HG03520 (cell line): ENCODE measurements around the gene KERA.
A peak's percentile ranks its signal among the peaks of the same experiment; 100 is the strongest.
"Not testable (repeated sequence)": the region's sequence is repeated elsewhere in the genome, so short reads cannot be mapped to it uniquely, and the experiment has no call there.

Experiments
- ATAC-seq: cut with Tn5 transposase; IDR thresholded peaks from one replicate; pipeline ENCODE4 v1.9.1; 2021; ENCODE audit warnings: mild to moderate bottlenecking, moderate library complexity; ENCODE audit not compliant: unreplicated experiment

KERA gene

DNA sequence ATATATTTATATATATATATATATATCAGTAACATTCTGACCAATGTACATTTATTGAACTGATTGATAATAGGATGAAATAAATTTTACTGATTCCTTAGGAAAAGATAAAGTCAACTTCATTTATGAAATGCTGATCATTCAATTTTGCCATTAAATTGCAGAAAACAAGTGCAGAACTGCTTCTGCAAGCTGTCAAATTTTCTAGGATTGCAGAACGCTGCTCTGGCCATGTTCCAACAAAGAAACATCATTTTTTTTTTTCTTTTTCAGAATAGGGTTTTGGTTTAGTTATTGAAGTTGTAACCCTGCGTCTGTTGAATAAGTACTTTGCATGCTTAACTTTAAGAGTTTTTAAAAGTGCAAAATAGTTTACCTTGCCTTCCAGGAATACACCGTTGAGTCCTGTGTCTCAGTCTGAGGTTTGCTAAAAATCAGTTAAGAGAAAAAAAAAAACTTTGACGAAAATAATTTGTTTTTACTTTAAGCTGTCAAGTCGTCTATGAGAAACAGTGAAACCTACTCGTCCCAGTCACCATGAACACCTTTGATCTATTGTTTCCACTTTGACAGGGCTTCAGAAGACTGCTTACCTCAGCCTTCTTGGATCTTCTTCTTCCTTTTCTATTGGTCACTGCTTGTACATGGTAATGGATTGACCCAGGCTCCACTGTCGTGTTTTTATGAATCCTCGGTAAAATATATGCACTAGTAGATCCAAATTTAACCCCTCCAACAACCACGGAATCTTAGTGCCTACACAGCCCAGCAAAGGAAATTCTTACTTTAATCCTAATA, at the start of gene KERA:
Gene KERA (minus strand): TSS at position 657 of the 798 bp plus-strand sequence. CDS start 1,743 bp downstream, outside the sequence.
- no peak for ATAC-seq

DNA sequence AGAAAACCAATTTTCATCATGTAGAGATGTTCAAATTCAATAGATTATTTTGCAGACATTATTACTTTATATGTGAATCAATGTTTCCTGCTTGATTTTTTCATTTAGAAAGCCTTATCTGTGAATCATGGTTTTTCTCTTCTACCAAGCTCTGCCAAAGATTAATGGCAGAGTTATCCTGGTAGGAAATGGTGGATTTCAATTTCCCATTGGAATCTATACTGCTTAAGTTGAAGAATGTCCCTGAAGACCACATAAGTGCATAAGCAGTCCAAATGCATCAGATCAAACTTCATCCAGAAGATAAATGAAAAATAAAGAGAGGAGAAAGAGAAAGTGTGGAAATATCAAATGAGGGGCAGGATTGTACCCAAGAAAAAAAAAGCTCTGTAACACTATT, 48.5 kb upstream of the KERA start:
- ATAC-seq, result no peak

DNA sequence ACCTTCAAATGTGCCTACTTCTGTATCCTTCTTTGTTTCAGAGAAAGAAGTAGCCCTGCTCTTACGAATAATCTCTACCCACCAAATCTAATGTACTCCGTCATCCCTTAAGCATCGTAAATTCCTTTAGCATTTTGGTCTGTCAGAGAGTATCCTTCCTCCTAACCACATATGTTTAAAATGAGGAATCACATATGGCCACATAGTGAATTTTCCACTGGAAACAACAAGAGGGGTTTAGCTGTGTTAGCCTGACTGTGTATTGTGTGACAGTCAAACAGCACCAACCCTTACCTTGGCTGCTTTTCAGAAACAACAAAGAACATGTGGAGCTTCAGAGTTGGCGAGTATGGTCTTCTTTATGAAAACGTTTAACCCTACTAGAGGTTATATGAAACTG, 48.0 kb upstream of the KERA start:
- ATAC-seq, result no peak

- peak; percentile 83 for ATAC-seq
Observed at GRCh38 chr12:91104812-91105466, 47.1 kb upstream of the KERA start.

- no peak for ATAC-seq
Observed at GRCh38 chr12:91103624-91104023, 45.8 kb upstream of the KERA start.

DNA sequence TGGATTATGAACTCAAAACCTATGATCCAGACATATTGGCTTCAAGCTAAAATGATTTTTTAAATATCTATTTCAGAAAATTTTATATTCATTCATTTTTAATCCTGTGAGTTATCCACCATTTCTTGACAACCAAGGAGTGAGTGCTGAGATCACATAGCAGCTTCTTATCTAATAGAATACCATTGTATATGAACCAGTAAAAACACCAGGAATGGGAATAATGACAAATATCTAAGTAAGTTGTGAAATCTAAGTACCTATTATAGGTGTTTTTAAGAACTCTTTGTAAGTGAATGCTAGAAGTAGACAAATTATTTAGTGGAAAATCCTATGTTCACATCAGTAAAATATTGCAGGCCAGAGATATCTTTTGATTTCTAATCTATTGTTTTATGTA, 45.3 kb upstream of the KERA start:
- no peak for ATAC-seq

- no peak for ATAC-seq
Observed at GRCh38 chr12:91100906-91101305, 43.1 kb upstream of the KERA start.

- no peak for ATAC-seq
Observed at GRCh38 chr12:91099836-91100235, 42.0 kb upstream of the KERA start.

DNA sequence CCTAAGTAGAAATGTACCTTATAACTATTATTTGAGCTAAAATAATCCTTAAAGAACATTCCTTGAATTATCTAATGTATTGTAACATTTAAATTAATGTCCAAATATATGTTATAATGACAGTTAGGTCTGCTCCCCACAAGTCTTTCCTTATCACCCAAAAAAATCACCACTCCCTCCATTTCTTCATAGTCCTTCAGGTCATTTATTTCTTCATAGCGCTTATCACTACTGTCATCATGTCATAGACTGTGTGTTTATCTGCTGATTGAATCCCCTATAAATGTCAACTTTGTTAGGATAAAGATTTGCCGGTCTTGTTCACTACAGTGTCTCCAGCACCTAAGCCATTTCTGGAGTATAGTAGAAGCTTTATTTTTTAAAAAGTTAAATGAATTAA, 41.5 kb upstream of the KERA start:
- ATAC-seq, result no peak

- no peak for ATAC-seq
Observed at GRCh38 chr12:91098941-91099340, 41.1 kb upstream of the KERA start.

DNA sequence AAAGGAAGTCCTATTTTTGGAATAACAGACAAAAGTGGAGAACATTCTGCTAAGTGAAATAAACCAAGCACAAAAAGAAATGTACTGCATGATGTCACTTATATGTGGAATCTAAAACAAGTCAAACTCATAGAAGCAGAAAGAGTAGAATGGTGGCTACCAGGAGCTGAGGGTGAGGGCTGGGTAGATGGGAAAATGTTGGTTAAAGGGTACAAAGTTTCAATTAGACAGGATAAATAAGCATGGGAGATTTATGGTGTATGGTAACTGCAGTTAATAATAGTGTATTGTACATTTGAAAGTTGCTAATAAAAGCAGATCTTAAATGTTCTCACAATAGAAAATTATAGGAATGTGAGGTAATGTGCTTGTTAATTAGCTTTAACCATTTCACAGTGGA, 40.6 kb upstream of the KERA start:
- no peak for ATAC-seq

- ATAC-seq, result no peak
Observed at GRCh38 chr12:91094957-91095356, 37.1 kb upstream of the KERA start.

- no peak for ATAC-seq
Observed at GRCh38 chr12:91094032-91094662, 36.3 kb upstream of the KERA start.

DNA sequence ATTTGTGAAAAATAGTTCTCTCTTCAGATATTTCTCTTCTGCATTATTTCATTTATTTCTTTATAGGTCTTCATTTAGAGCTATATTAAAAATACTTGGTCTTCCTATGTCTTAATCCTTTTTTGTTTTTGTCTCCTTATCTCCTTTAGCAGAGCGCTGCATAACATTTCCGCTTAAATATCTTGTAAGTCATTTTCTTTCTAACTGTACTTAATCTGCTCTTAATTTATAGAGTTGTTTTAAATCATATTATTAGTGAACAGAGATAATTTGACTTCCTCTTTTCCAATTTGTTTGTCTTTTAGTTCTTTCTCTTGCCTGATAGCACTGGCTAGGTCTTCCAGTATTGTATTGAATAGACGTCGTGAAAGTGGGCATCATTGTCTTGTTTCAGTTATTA, 35.5 kb upstream of the KERA start:
- no peak for ATAC-seq

- no peak for ATAC-seq
Observed at GRCh38 chr12:91091916-91092715, 34.3 kb upstream of the KERA start.

- ATAC-seq, result not testable (repeated sequence)
Observed at GRCh38 chr12:91089953-91090352, 32.1 kb upstream of the KERA start.

- ATAC-seq, result no peak
Observed at GRCh38 chr12:91080041-91080440, 22.2 kb upstream of the KERA start.

DNA sequence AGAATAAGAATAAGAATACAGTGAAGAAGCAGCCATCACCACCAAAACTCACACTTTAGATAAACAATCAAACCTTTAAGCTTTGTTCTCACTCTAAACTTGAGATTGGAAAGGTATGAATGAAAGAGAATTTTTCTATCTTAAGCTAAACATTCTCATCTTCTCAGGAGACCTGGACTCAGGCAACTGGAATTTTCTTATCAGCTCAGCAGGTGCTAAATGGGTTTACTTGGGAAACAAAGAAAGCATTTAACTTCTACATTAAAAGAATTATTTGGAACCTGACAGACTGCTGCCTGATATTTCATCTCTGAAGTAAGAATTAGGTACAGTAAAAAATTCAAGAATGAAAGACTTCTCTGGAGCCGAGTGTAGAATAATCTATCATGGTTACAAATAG, 20.7 kb upstream of the KERA start:
- ATAC-seq, result no peak

GRCh38 chr12:91077228-91077954, 19.6 kb upstream of the KERA start:
- ATAC-seq, result no peak

GRCh38 chr12:91074851-91075250, 17.0 kb upstream of the KERA start:
- ATAC-seq, result no peak
